ENCODE results near the gene WSCD2. TPM values are rescaled to one million over a fixed set of nuclear protein-coding genes. Genes with fewer than 3 reads are reported as not detected.

The WSCD2 gene
- total RNA-seq, 2 experiments from 2014 or later, result not detected

GRCh38 chr12:108180255-108181094 lies 51.4 kb downstream of the WSCD2 start:
- H3K4me3 ChIP-seq (ENCODE audit: low read depth, low read length, poor library complexity, severe bottlenecking), result no peak overlapping the region
- no TSS peak for BruUV-seq (replicated peaks)
- H3K79me2 ChIP-seq (ENCODE audit: insufficient read depth, low read depth, low read length), result no peaks in the 10 kb centered on the region
- DNase-seq (ENCODE audit: low spot score), result no peak
- TF ChIP-seq EZH2phosphoT487 (IDR thresholded peaks at IDR 0.05; ENCODE audit: borderline replicate concordance, low read depth, low read length), result no peak
- no peak for TF ChIP-seq CTCF (conservative IDR thresholded peaks at IDR 0.05; ENCODE audit: low read length)
- no peaks in the 10 kb centered on the region for H3K36me3 ChIP-seq (ENCODE audit: insufficient read depth, low read length)
- no peak overlapping the region for H2AFZ ChIP-seq (ENCODE audit: low read length)
- no peak overlapping the region for H3K4me2 ChIP-seq (ENCODE audit: low read length)
- POLR2A ChIA-PET, result interaction anchor here (0.7 kb wide), 1 partner anchor 69 kb away, joined by 4 read pairs; no protein-coding TSS in a partner anchor
- intact Hi-C loops (cut with micrococcal nuclease; ENCODE audit: unreplicated experiment), result loop anchor here (10.0 kb wide), 1 partner anchor 186 kb away; no protein-coding TSS in a partner anchor
- no peaks in the 10 kb centered on the region for H3K9me3 ChIP-seq (ENCODE audit: low read length)
- H3K4me1 ChIP-seq (ENCODE audit: insufficient read depth, low read length, poor library complexity, severe bottlenecking), result no peaks in the 10 kb centered on the region
- H3K27ac ChIP-seq (ENCODE audit: low read depth, low read length, poor library complexity, severe bottlenecking), result no peak overlapping the region
- H3K9me2 ChIP-seq (ENCODE audit: insufficient read depth, low read length), result no peaks in the 10 kb centered on the region
- H4K20me1 ChIP-seq (ENCODE audit: insufficient read depth, low read length), result no peaks in the 10 kb centered on the region
- CTCF ChIA-PET (ENCODE audit: unreplicated experiment), result no interaction called here

GRCh38 chr12:108181095-108181454 lies 52.0 kb downstream of the WSCD2 start:
- Histone ChIP-seq H3K36me3 (ENCODE audit: insufficient read depth, low read length) (no peaks in the 10 kb centered on the region), H3K4me3 (ENCODE audit: low read depth, low read length, poor library complexity, severe bottlenecking) (no peak overlapping the region), H3K4me1 (ENCODE audit: insufficient read depth, low read length, poor library complexity, severe bottlenecking) (no peaks in the 10 kb centered on the region), H3K9me3 (ENCODE audit: low read length) (no peaks in the 10 kb centered on the region), H4K20me1 (ENCODE audit: insufficient read depth, low read length) (no peaks in the 10 kb centered on the region), H3K27ac (ENCODE audit: low read depth, low read length, poor library complexity, severe bottlenecking) (no peak overlapping the region), H3K9me2 (ENCODE audit: insufficient read depth, low read length) (no peaks in the 10 kb centered on the region), H3K4me2 (ENCODE audit: low read length) (no peak overlapping the region), H3K79me2 (ENCODE audit: insufficient read depth, low read depth, low read length) (no peaks in the 10 kb centered on the region), H2AFZ (ENCODE audit: low read length) (no peak overlapping the region)
- intact Hi-C loops (cut with micrococcal nuclease; ENCODE audit: unreplicated experiment), result loop anchor here (10.0 kb wide), 1 partner anchor 186 kb away; no protein-coding TSS in a partner anchor
- no TSS peak for BruUV-seq (replicated peaks)
- DNase-seq (ENCODE audit: low spot score), result no peak
- POLR2A ChIA-PET, result no interaction called here
- CTCF ChIA-PET (ENCODE audit: unreplicated experiment), result no interaction called here
- TF ChIP-seq CTCF (conservative IDR thresholded peaks at IDR 0.05; ENCODE audit: low read length), result no peak
- no peak for TF ChIP-seq EZH2phosphoT487 (IDR thresholded peaks at IDR 0.05; ENCODE audit: borderline replicate concordance, low read depth, low read length)

- no peaks in the 10 kb centered on the region for H3K36me3 ChIP-seq (ENCODE audit: insufficient read depth, low read length)
- TF ChIP-seq CTCF (conservative IDR thresholded peaks at IDR 0.05; ENCODE audit: low read length) (no peak), EZH2phosphoT487 (IDR thresholded peaks at IDR 0.05; ENCODE audit: borderline replicate concordance, low read depth, low read length) (no peak)
- no peaks in the 10 kb centered on the region for H3K79me2 ChIP-seq (ENCODE audit: insufficient read depth, low read depth, low read length)
- H3K9me2 ChIP-seq (ENCODE audit: insufficient read depth, low read length), result no peaks in the 10 kb centered on the region
- H3K4me3 ChIP-seq (ENCODE audit: low read depth, low read length, poor library complexity, severe bottlenecking), result no peak overlapping the region
- no peaks in the 10 kb centered on the region for H3K4me1 ChIP-seq (ENCODE audit: insufficient read depth, low read length, poor library complexity, severe bottlenecking)
- CTCF ChIA-PET (ENCODE audit: unreplicated experiment), result interaction anchor here (0.6 kb wide), 1 partner anchor 62 kb away, joined by 3 read pairs; no protein-coding TSS in a partner anchor
- BruUV-seq (replicated peaks), result no TSS peak
- H3K9me3 ChIP-seq (ENCODE audit: low read length), result no peaks in the 10 kb centered on the region
- H3K4me2 ChIP-seq (ENCODE audit: low read length), result no peak overlapping the region
- DNase-seq (ENCODE audit: low spot score), result no peak
- H4K20me1 ChIP-seq (ENCODE audit: insufficient read depth, low read length), result no peaks in the 10 kb centered on the region
- no peak overlapping the region for H2AFZ ChIP-seq (ENCODE audit: low read length)
- intact Hi-C loops (cut with micrococcal nuclease; ENCODE audit: unreplicated experiment), result loop anchor here (10.0 kb wide), 1 partner anchor 187 kb away; no protein-coding TSS in a partner anchor
- no peak overlapping the region for H3K27ac ChIP-seq (ENCODE audit: low read depth, low read length, poor library complexity, severe bottlenecking)
- POLR2A ChIA-PET, result interaction anchor here (0.6 to 1.0 kb wide), 3 partner anchors 9 to 1555 kb away, joined by 3 to 4 read pairs (median 4); no protein-coding TSS in a partner anchor
Measured at GRCh38 chr12:108182096-108182495, 53.0 kb downstream of the WSCD2 start.
